HG03460 (cell line): ENCODE data around the gene RIMS1.
"Not testable (repeated sequence)": the region's sequence is repeated elsewhere in the genome, so short reads cannot be mapped to it uniquely, and the experiment has no call there.

Experiments
- ATAC-seq: cut with Tn5 transposase; IDR thresholded peaks from one replicate; pipeline ENCODE4 v1.9.1; 2021; ENCODE audit not compliant: unreplicated experiment

The RIMS1 gene

GRCh38 chr6:72322771-72323170 is 436.4 kb downstream of the RIMS1 start:
- no peak for ATAC-seq

- no peak for ATAC-seq
Observed at GRCh38 chr6:72324591-72324990, 438.2 kb downstream of the RIMS1 start.

- ATAC-seq, result no peak
Observed at GRCh38 chr6:72328775-72329174, 442.4 kb downstream of the RIMS1 start.

- not testable (repeated sequence) for ATAC-seq
Observed at GRCh38 chr6:72335203-72335602, 448.9 kb downstream of the RIMS1 start.

- ATAC-seq, result no peak
Observed at GRCh38 chr6:72348926-72349325, 462.6 kb downstream of the RIMS1 start.

- ATAC-seq, result no peak
Observed at GRCh38 chr6:72350296-72350881, 464.0 kb downstream of the RIMS1 start.

- no peak for ATAC-seq
Observed at GRCh38 chr6:72363844-72364740, 477.7 kb downstream of the RIMS1 start.

- ATAC-seq, result no peak
Observed at GRCh38 chr6:72365773-72366172, 479.4 kb downstream of the RIMS1 start.

GRCh38 chr6:72367439-72367838 is 481.1 kb downstream of the RIMS1 start:
- ATAC-seq, result no peak

- no peak for ATAC-seq
Observed at GRCh38 chr6:72371473-72371872, 485.1 kb downstream of the RIMS1 start.

GRCh38 chr6:72374172-72374571 is 487.8 kb downstream of the RIMS1 start:
- ATAC-seq, result no peak

GRCh38 chr6:72374857-72375256 is 488.5 kb downstream of the RIMS1 start:
- no peak for ATAC-seq

- no peak for ATAC-seq
Observed at GRCh38 chr6:72376736-72377135, 490.4 kb downstream of the RIMS1 start.

- no peak for ATAC-seq
Observed at GRCh38 chr6:72381076-72381475, 494.7 kb downstream of the RIMS1 start.

GRCh38 chr6:72382602-72383529 is 496.5 kb downstream of the RIMS1 start:
- ATAC-seq, result peak; percentile 97

GRCh38 chr6:72386324-72386723 is 500.0 kb downstream of the RIMS1 start:
- no peak for ATAC-seq

- ATAC-seq, result no peak
Observed at GRCh38 chr6:72389698-72390097, 503.3 kb downstream of the RIMS1 start.

GRCh38 chr6:72390548-72390947 is 504.2 kb downstream of the RIMS1 start:
- no peak for ATAC-seq

GRCh38 chr6:72401865-72402264 is 515.5 kb downstream of the RIMS1 start:
- ATAC-seq, result no peak

- no peak for ATAC-seq
Observed at GRCh38 chr6:72403413-72403812, 517.1 kb downstream of the RIMS1 start.

- ATAC-seq, result no peak
Observed at GRCh38 chr6:72406517-72406916, 520.2 kb downstream of the RIMS1 start.
